D721Med (cell line): ENCODE results near the gene NCKAP1.
"Not testable (repeated sequence)": the region's sequence is repeated elsewhere in the genome, so short reads cannot be mapped to it uniquely, and the experiment has no call there.

Source experiments
- DNase-seq: peaks from one replicate; pipeline ENCODE4 v3.0.0; 2011; ENCODE audit warnings: low spot score; ENCODE audit not compliant: insufficient read length
- FAIRE-seq: peaks from 2 replicates; lab custom pipeline; 2011; peaks lifted over from hg19 to GRCh38; lab: Jason Lieb, UNC
- CTCF ChIP-seq: IDR thresholded peaks from 2 replicates; pipeline ENCODE4 v1.5.1; 2012; ENCODE audit warnings: mild to moderate bottlenecking, control low read depth; ENCODE audit not compliant: insufficient read depth; ENCODE audit errors: missing control alignments

The NCKAP1 gene

GRCh38 chr2:182901748-182902147, 136.5 kb downstream of the NCKAP1 start:
- no peak for DNase-seq
- no peak for FAIRE-seq
- no peak for TF ChIP-seq CTCF

GRCh38 chr2:182898718-182899117, 139.5 kb downstream of the NCKAP1 start:
- TF ChIP-seq CTCF: no peak
- FAIRE-seq (no peak), DNase-seq (no peak)

GRCh38 chr2:182897137-182897536, 141.1 kb downstream of the NCKAP1 start:
- DNase-seq (no peak), FAIRE-seq (no peak)
- TF ChIP-seq CTCF: no peak

- no peak for TF ChIP-seq CTCF
- DNase-seq: no peak
- FAIRE-seq: no peak
These were observed 142.5 kb downstream of the NCKAP1 start for GRCh38 chr2:182895798-182896197.

GRCh38 chr2:182895169-182895568, 143.1 kb downstream of the NCKAP1 start:
- DNase-seq (no peak), FAIRE-seq (no peak)
- TF ChIP-seq CTCF: no peak

GRCh38 chr2:182894174-182894573, 144.1 kb downstream of the NCKAP1 start:
- DNase-seq: no peak
- TF ChIP-seq CTCF: no peak
- FAIRE-seq: no peak

GRCh38 chr2:182893666-182894065, 144.6 kb downstream of the NCKAP1 start:
- FAIRE-seq: no peak
- no peak for DNase-seq
- TF ChIP-seq CTCF: no peak

GRCh38 chr2:182893035-182893434, 145.2 kb downstream of the NCKAP1 start:
- DNase-seq, FAIRE-seq: not testable (repeated sequence)
